Testis (tissue), 3 donors: ENCODE data around the gene COQ7. TPM values are rescaled to one million over a fixed set of nuclear protein-coding genes. Genes with fewer than 3 reads are reported as not detected.

Experiments
- DNase-seq: peaks from one replicate; pipeline ENCODE4 v3.0.0-alpha.2; 2019
- H3K27ac ChIP-seq, 2 donors: fragments of 200-600 bp; sonication (generic); one replicate each; pipeline ENCODE4 v1.5.1; 2019
- H3K27me3 ChIP-seq: fragments of 200-600 bp; sonication (generic); one replicate; pipeline ENCODE4 v1.5.1; 2019
- H3K36me3 ChIP-seq: fragments of 200-600 bp; sonication (generic); one replicate; pipeline ENCODE4 v1.5.1; 2017; ENCODE audit warnings: low read depth; ENCODE audit errors: missing control alignments
- H3K4me1 ChIP-seq: fragments of 200-600 bp; sonication (generic); one replicate; pipeline ENCODE4 v1.5.1; 2019
- H3K4me3 ChIP-seq, 2 donors: fragments of 200-600 bp; sonication (generic); one replicate each; pipeline ENCODE4 v1.5.1; 2017 to 2019
- H3K9me3 ChIP-seq: fragments of 200-600 bp; sonication (generic); one replicate; pipeline ENCODE4 v1.5.1; 2017
- POLR2A ChIP-seq: fragments of 450-650 bp; IDR thresholded peaks from one replicate; pipeline ENCODE4 v1.6.1; 2017; ENCODE audit warnings: antibody characterized with exemption, mild to moderate bottlenecking, moderate library complexity
- WGBS, 2 donors: methylation state at CpG; one replicate each; pipeline ENCODE4 v1.1.5; 2018; 5-methylcytosine and 5-hydroxymethylcytosine counted together
- intact Hi-C: fragments of 100-400 bp; cut with DNase I; formaldehyde crosslinking; loops from one replicate; pipeline ENCODE4 v1.15.1; 2023; ENCODE audit warnings: low total_unique reads
- polyA plus RNA-seq: library from polyadenylated mRNA; stranded (reverse); fragments of 350-450 nt; fragmentation: Illumina TruSeq; extraction: RNeasy Lipid Tissue Mini Kit (QIAGEN cat#74804); gene quantifications from one replicate; pipeline ENCODE4 v1.2.3, GENCODE V29; 2014; ENCODE audit warnings: low read depth, low replicate concordance; ENCODE audit not compliant: insufficient read depth
- total RNA-seq, 2 donors: library from RNA; depleted of rRNA; stranded (reverse); fragments of >200 nt; gene quantifications; one replicate each; pipeline ENCODE4 v1.2.3, GENCODE V29; 2016
- TF ChIP-seq, protein P1 (sequence below), 3 experiments: fragments of 450-650 bp in 2 of 3; fragments of 200-600 bp in 1 of 3; sonication (generic) in 1 of 3; IDR thresholded peaks; one replicate each; pipeline ENCODE4 v1.5.1; 2016 to 2019; ENCODE audit warnings: antibody characterized with exemption in 3 of 3, mild to moderate bottlenecking in 2 of 3, moderate library complexity in 1 of 3

COQ7 gene
- total and polyA plus RNA-seq, 3 donors from 2014 or later, result 42.0 to 58.4 (median 53.6) TPM

DNA sequence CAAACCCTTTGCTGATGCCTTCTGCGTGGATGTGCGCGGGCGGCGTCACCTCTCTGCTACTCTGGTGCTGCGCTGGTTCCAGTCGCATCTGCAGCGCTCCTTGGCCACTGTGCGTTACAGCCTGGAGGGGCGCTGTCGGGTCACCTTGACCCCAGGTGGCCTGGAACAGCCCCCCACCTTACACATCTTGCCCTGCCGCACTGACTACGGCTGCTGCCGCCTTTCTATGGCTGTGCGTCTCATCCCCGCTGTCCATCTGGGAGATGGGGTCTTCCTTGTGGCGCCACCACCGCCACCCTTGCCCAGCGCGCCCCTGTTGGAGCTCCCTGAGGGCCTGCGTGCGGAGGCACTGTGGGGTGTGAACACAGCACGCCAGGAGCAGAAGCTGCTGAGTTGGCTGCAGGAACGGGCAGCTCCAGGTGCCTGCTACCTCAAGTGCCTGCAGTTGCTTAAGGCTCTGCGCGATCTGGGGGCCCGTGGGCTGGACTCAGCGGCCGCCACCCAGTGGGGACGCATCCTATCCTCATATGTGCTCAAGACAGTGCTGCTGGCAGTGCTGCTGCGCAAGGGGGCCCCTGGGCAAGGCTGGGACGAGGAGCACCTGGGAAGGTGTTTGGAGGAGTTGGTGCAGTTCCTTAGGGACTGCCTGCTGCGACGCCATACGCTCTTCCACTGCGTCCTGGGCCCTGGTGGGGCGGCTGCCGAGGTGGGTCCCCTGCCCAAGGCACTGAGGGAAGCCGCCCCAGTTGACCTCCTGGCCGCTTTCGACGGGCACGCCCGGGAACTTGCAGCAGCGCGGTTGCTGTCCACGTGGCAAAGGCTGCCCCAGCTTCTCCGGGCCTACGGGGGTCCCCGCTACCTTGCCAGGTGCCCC is 48.0 kb downstream of the COQ7 start:
- Histone ChIP-seq H3K27me3 (no peaks in the 10 kb centered on the region), H3K4me3 (peak overlapping the region; percentile 63 to 78), H3K36me3 (no peaks in the 10 kb centered on the region), H3K4me1 (peaks cover 37% of the 10 kb centered on the region), H3K9me3 (no peaks in the 10 kb centered on the region), H3K27ac (peak overlapping the region; percentile 86 to 95)
- intact Hi-C loops, result no loop called here
- 49 to 83% methylated on average over 8 to 49 of the region's 50 CpGs for WGBS, 2 donors
- DNase-seq, result no peak
- TF ChIP-seq POLR2A, result no peak
- TF ChIP-seq, protein P1, sequence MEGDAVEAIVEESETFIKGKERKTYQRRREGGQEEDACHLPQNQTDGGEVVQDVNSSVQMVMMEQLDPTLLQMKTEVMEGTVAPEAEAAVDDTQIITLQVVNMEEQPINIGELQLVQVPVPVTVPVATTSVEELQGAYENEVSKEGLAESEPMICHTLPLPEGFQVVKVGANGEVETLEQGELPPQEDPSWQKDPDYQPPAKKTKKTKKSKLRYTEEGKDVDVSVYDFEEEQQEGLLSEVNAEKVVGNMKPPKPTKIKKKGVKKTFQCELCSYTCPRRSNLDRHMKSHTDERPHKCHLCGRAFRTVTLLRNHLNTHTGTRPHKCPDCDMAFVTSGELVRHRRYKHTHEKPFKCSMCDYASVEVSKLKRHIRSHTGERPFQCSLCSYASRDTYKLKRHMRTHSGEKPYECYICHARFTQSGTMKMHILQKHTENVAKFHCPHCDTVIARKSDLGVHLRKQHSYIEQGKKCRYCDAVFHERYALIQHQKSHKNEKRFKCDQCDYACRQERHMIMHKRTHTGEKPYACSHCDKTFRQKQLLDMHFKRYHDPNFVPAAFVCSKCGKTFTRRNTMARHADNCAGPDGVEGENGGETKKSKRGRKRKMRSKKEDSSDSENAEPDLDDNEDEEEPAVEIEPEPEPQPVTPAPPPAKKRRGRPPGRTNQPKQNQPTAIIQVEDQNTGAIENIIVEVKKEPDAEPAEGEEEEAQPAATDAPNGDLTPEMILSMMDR (IDR thresholded peaks at IDR 0.05), result peak in 1 of 3 experiments; percentile 5

- Histone ChIP-seq H3K27ac (no peak overlapping the region), H3K4me1 (peaks cover 37% of the 10 kb centered on the region), H3K27me3 (no peaks in the 10 kb centered on the region), H3K4me3 (no peak overlapping the region), H3K36me3 (no peaks in the 10 kb centered on the region), H3K9me3 (no peaks in the 10 kb centered on the region)
- no peak for TF ChIP-seq POLR2A
- TF ChIP-seq, protein P1 (IDR thresholded peaks at IDR 0.05), result no peak
- intact Hi-C loops, result no loop called here
- no peak for DNase-seq
- WGBS, 2 donors, result 46 to 61% methylated on average over 6 of the region's 6 CpGs
Measured at GRCh38 chr16:19116711-19117449, 49.5 kb downstream of the COQ7 start.

- 33 to 36% methylated on average over 6 of the region's 6 CpGs for WGBS, 2 donors
- peak overlapping the region; percentile 22 to 77 for H3K27ac ChIP-seq
- H3K27me3 ChIP-seq, result no peaks in the 10 kb centered on the region
- no peak for TF ChIP-seq POLR2A
- TF ChIP-seq, protein P1 (IDR thresholded peaks at IDR 0.05), result no peak
- peak; percentile 58 for DNase-seq
- intact Hi-C loops, result no loop called here
- no peaks in the 10 kb centered on the region for H3K9me3 ChIP-seq
- H3K36me3 ChIP-seq, result no peaks in the 10 kb centered on the region
- H3K4me1 ChIP-seq, result peaks cover 37% of the 10 kb centered on the region
- H3K4me3 ChIP-seq, result no peak overlapping the region
Measured at GRCh38 chr16:19118938-19119431, 51.6 kb downstream of the COQ7 start.

GRCh38 chr16:19119564-19119963 is 52.1 kb downstream of the COQ7 start:
- Histone ChIP-seq H3K4me1 (peaks cover 37% of the 10 kb centered on the region), H3K4me3 (no peak overlapping the region), H3K36me3 (no peaks in the 10 kb centered on the region), H3K9me3 (no peaks in the 10 kb centered on the region), H3K27ac (peak overlapping the region; percentile 22 to 77), H3K27me3 (no peaks in the 10 kb centered on the region)
- WGBS, 2 donors, result 51 to 52% methylated on average over 5 of the region's 5 CpGs
- no peak for DNase-seq
- TF ChIP-seq, protein P1 (IDR thresholded peaks at IDR 0.05), result no peak
- TF ChIP-seq POLR2A, result no peak
- intact Hi-C loops, result no loop called here
